Left renal pelvis (tissue), 4 donors: ENCODE measurements around the gene BCAS4. TPM values are rescaled to one million over a fixed set of nuclear protein-coding genes. Genes with fewer than 3 reads are reported as not detected.
"Not testable (repeated sequence)": the region's sequence is repeated elsewhere in the genome, so short reads cannot be mapped to it uniquely, and the experiment has no call there.

ENCODE experiments used
- DNase-seq, 4 donors: peaks; one replicate each; pipeline ENCODE4 v3.0.0-alpha.2; 2013; ENCODE audit warnings: low read depth in 4 of 4, low spot score in 3 of 4
- polyA plus RNA-seq, 4 donors: library from polyadenylated mRNA; unstranded; fragments of 120-200 nt; gene quantifications; one replicate each; pipeline ENCODE4 v1.2.1, GENCODE V29; 2013; ENCODE audit not compliant: insufficient read length in 4 of 4

The BCAS4 gene, protein sequence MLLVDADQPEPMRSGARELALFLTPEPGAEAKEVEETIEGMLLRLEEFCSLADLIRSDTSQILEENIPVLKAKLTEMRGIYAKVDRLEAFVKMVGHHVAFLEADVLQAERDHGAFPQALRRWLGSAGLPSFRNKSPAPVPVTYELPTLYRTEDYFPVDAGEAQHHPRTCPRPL
- 1 to 10 TPM; 3.3 to 5.6 (median 4.6) TPM for polyA plus RNA-seq

DNA sequence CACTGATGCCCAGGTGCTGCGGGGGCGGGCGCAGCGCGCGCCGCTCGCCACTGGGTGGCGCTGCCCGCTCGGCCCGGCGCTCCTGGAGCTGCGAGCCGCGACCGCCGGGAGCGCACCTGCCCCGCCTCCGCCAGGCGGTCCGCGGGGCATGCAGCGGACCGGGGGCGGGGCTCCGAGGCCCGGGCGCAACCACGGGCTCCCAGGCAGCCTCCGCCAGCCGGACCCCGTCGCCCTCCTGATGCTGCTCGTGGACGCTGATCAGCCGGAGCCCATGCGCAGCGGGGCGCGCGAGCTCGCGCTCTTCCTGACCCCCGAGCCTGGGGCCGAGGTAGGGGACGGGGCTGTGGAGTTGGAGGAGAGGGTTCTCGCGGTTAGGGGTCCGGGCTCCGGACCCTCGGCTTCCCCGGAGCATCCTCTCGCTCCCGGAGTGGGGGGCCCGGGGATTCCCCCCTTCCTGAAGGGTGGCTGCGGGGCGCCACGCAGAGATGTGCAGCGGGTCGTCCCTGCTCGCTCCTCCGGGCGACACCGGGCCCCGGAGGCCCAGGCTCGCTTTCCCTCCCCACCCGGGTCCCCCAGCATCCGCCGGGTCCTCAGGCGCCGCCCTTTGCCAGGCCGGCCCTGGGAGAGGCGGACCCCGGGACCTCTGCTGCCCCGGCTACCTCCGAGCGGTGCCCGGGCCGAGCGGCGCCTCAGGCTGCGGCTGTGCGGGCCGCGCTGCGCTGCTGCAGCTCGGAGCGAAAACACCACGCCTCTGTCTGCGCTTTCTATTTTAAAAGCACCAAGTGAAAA lies at the start of gene BCAS4:
BCAS4 (plus strand) TSS at position 216 of the 789 bp plus-strand sequence; CDS start at position 239, 23 bp downstream.
- DNase-seq = peak in 2 of 4 donors; percentile 69 to 76

DNA sequence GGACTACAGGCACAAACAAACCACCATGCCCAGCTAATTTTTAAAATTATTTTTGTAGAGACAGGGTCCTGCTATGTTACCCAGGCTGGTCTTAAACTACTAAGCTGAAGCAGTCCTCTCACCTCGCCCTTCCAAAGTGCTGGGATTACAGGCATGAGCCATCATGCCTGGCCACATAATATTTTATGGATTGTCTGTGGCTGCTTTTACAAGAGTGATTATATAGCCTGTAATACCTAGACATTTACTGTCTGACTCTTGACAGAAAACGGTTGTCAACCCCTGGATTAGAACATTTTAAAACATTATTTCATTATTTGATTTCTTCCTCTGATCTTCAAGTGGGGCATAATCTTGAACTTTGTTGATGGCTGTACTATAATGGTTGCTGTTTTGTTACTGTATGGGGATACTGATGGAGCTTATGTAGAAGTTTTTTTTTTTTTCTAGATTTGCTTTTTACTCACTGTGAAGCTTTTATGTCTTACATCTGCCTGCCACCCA lies 49.2 kb upstream of the BCAS4 start:
- no peak for DNase-seq

DNA sequence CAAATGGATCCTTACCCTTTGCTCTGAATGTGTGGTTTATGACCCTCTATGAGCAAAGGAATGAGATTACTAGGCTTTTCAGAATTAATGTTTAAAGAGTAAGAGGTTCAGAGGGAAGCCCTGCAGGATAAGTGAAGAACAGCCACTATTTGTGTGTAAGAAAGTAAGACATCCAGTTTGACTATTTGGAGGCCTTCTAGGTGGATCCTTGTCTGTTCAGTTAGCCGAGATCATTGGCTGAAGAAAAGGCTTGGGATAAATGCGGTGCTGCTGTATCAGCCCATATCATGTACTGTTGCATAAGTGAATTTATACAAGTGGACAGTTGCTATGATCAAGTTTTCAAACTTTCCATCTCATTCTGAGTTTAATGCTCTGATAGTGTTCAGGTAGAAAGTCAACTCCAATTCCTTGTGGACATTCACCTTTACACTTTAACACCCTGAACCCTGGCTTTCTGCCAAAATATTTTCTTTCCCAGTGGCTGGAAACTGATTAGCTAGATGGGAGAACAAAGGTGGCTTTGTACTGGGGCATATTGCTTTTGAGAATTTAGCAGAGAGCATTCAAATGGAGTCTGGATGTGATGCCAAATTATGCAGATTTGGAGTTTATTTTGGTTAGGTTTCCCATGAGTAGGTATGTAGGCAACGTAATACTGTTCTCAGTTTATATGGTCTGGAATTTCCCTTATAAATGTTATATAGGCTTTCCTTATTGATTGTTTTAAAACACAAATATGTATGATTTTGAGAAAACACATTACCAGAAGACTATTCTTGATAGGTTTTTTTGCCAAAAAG lies 48.5 kb upstream of the BCAS4 start:
- no peak for DNase-seq

DNA sequence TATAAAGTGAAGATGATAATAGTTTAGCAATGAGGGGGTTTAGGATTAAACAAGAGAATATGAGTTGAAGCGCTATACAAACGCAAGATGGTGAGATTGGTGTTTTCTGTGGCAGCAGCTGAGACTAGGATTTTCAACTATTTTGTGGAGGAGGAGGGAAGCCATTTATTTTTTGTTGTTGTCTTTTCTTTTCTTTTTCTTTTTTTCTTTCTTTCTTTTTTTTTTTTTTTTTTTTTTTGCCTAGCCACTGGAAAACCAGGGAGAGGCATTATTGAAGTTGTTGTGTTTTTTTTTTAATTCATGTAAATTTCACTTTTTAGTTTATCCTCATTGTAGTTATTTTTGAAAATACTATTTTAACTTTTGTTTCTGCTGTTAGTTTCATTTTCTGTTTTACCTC lies 47.6 kb upstream of the BCAS4 start:
- no peak for DNase-seq

DNA sequence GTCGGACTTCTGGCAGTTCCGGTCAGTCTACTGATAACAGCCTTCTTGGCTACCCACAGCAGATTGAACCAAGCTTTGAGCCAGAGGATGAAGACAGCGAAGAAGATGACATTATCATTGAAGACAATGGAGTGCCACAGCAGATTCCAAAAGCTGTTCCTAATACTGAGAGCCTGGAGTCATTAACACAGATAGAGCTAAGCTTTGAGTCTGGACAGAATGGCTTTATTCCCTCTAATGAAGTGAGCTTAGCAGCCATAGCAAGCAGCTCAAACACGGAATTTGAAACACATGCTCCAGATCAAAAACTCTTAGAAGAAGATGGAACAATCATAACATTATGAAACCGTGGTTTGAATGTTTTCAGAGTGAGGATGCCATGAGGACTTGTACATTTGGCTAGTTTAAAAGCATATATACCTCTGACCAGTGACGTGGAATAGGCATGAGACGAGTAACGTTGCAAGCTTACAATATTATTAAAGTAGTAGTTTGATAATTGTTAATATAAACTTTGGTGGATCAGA lies 44.7 kb upstream of the BCAS4 start:
- no peak for DNase-seq

DNA sequence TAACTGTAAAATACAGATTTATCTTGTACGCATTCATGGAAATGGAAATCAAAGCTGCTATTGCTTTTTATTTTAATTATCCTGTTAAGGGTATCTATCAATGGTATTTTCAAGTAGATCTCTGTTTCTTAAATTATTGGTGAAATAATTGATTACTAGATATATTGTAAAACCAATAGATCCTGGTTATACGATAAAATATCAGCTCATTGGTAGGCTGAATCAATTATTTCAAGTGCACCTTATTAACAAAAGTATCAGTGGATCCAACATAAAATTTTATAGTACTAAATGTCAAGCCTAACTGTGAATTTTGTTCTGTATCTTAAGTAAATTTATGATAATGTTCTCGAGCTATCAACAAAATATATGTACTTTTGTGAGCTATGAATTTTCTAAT lies 41.7 kb upstream of the BCAS4 start:
- DNase-seq = no peak

DNA sequence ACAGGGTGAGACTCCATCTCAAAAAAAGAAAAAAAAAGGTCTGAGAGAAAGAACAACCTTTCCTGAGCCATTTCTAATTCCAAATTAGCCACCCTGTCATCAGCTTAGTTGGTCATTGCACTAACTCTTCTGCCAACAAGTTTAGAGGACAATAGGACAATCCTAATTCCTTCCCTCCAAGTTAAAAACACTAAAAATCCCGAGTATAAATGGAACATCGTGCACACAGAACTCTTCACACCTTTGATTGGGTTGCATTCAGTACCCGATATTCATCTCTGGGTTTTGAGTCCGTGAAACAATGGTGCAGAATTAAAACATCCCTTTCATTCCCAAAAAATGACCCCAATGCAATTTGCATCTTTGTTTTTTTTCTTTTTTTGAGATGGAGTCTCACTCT lies 40.4 kb upstream of the BCAS4 start:
- DNase-seq = no peak

DNA sequence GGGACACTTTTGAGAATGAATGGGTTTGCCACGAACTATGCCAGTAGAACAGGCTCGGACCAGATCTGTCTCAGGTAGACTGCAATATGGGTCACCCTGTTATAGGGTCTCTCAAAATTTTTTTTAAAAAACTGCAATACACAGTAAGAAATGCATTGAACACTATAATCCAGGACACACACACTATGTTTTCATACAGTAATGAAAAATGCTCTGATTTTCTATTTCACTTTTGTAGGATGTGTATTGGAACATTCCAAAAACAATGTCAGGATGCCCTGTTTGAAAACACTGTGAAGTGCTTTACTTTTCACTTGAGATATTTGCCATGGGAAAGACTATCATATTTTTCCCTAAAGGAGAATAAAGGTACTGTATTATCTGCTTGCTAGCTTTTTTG lies 38.4 kb upstream of the BCAS4 start:
- DNase-seq = no peak

DNA sequence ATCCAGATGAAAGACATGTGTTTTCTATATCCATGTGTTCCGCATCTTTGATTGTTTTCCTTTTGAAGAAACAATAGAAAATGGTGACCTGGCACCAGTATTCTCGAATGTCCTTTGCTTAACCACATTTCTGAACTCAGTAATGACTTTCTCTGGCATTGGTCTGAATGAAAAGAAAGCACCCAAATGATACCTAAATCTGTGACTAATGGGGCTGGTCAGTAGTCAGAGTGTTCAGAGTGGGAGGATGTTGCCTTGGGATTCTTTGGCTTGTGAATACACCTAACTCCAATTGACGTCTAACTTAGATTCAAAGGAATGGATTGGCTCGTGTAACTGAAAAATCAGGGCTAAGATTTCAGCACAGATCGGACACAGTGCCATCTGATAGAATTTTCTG lies 36.4 kb upstream of the BCAS4 start:
- DNase-seq = no peak

DNA sequence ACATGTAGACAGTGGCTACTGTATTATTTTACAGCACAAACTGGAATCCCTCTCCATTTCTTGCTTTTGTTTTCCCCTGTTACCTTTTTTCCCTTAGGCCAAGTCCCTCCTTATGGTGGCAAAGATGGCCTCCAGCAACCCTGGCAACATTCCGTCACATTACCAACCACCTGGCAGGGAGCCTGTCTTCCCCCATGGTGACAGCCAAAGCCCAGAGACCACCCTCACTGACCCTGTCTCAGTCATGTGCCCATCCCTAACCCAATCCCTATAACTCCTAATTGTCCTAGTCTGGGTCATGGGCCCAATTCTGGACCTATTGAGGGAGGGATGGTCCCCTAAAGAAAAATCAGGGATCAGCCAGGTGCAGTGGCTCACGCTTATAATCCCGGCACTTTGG lies 35.9 kb upstream of the BCAS4 start:
- DNase-seq = no peak

DNA sequence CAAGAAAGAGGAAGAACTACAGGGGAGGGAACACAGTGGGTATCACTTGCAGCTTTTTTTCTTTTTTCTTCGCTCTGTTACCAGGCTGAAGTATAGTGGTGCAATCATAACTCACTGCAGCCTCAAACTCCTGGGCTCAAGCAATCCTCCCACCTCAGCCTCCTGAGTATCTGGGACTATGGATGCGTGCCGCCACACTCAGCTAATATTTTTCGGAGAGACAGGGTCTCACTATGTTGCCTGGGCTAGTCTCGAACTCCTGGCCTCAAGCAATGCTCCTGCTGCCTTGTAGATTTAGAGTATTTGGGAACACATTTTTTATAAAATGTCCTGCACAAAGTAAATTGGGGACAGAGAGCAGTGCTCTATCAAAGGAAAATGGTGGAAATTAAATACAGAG lies 35.2 kb upstream of the BCAS4 start:
- no peak for DNase-seq

DNA sequence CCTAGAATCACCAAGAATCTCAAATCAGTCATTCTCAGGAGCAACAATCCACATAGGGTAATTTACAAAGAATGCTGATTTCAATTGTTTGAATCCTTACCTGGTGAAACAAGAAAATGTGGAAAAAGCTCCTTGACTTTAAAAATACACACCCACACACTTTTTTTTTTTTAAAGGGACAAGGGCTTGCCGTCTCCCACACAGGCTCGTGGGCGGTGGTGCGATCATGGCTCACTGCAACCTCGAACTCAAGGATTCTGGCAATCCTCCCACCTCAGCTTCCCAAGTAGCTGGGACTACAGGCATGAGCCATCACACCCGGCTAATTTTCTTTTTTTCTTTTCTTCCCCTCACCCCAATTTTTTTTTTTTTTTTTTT lies 32.8 kb upstream of the BCAS4 start:
- DNase-seq = no peak

DNA sequence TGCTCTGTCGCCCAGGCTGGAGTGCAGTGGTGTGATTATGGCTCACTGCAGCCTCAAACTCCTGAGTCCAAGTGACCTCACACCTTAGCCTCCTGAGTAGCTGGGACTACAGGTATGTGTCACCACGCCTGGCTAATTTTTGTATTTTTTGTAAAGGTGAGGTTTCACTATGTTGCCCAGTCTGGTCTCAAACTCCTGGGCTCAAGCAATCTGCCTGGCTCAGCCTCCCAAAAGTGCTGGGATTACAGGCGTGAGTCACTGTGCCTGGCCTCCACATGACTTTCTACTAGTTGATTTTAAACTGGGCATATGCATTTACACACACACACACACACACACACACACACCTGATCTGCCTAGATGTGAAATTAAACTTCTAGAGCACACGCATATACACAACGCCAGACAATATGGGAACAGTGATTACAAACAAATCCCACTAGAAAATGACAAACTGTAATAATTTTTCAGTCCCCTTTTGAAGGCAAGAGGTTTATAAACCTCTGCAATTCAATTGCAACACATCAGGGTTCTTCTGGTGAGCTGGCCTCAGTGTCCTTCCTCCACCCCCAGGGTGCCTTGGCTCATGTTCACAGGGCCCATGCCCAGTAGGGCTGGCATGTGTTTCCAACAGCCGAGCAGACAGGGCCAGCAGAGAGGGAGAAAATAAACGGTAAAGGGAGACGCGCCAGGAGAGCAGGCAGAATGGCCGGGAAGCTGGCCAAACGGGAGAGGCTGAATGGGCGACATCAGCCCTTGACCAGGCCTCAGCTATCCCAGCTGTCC lies 32.2 kb upstream of the BCAS4 start:
- no peak for DNase-seq

DNA sequence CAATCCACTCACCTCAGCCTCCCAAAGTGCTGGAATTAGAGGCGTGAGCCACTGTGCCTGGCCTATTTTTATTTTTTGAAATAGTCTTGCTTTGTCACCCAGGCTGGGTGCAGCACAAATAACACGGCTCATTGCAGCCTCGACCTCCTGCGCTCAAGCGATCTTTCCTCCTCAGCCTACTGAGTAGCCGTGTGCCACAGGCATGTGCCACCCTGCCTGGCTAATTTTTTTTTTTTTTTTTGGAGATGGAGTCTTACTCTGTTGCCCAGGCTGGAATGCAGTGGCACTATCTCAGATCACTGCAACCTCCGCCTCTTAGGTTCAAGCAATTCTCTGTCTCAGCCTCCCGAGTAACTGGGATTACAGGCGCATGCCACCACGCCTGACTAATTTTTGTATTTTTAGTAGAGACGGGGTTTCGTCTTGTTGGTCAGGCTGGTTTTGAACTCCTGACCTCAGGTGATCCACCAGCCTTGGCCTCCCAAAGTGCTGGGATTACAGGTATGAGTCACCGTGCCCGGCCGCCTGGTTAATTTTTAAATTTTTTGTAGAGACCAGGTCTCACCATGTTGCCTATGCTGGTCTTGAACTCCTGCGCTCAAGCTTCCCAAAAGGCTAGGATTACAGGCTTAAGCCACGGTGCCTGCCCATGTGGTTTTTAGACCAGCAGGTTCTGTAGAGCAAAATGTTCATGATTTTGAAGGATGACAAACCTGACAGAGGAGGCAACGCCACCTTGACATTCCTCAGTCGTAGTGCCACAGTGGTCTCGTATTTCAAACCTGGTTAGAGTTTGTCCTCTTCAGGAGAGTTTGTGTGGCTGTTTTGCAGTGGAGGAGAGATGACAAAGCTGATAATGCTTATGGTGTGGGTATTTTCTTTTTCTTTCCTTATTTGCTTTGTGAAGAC lies 31.1 kb upstream of the BCAS4 start:
- not testable (repeated sequence) for DNase-seq

DNA sequence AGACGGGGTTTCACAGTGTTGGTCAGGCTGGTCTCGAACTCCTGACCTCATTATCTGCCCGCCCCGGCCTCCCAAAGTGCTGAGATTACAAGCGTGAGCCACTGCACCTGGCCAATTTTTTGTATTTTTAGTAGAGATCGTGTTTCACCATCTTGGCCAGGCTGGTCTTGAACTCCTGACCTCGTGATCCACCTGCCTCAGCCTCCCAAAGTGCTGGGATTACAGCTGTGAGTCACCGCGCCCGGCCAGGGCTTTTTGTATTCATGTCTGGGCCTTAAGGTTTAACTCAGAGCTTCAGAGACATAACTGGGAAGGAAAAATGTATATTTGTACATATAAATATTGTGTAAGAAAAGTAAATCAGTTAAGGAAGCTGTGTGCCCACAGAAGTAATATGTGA lies 29.6 kb upstream of the BCAS4 start:
- DNase-seq = not testable (repeated sequence)

DNA sequence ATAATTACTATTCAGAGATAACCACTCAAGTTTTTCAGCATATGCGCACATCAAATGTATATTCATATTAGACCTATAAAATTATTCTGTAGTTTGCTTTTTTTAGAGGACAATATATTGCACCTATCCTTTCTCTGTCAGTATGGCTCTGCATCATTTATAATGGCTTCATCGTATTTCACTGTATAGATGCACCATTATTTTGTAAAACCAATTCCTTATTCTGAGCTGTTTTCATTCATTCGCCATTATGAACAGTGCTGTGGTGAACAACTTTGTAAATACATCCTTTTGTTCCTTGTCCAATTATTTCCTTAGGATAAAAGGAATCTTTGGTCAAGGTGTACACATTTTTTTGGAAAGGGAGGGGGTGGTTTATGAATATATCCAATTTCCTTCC lies 29.2 kb upstream of the BCAS4 start:
- DNase-seq = no peak

DNA sequence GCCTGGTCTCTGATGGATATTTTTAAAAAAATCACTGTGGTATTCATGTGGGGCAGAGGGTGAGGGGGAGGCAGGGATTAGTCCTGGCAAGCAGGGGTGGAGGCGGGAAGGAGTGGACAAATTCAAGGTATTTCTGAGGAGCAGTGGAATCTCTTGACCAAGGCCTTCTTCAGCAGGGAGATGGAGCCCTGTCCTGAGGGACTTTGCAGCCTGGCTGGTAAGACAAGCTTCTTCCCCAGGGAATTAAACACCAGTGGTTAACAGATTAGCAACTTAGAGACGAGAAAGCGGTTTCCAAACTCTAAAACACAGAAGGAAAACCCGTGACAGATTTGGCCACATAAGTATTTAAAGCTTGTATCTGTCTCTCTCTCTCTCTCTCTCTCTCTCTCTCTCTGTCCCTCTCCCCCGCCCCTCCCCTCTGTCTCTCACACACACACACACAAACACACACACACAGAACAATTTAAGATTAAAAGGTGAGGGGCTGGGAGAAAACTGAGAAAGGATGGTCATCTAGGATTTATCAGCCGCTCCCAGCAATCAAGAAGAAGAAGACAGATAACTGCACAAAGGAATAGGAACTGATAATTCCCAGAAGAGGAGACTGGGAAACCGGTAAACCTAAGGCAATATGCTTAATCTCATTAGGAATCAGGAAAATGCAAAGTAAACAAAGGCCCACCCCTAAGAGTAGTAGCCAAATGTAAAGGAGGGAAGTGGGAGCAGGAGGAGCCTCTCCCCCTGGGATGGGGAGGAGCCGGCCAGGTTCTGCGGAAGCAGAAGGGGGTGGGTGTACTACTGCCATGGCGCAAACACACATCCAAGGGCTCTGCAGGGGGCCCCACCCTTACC lies 27.7 kb upstream of the BCAS4 start:
- not testable (repeated sequence) for DNase-seq

DNA sequence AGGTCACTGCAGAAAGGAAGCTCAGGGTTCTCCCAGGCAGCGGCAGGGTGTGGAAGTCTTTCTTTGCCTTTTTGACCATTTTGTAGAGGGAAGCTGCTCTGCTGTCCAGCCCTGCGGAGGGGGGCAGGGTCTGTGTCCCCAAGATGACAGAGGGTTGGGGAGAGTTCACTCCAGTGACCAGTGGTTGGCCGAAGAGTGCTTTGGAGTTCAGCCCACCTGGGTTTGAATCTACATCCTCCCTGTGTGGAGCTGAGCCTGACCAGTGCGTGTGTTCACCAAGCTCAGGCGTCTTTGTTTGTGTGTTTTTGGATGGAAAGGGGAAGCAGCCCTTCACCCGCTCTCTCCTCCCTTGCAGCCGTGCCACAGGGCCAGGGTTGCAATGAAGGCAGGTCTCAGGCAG lies 25.9 kb upstream of the BCAS4 start:
- DNase-seq = not testable (repeated sequence)
